Motor neuron (in vitro differentiated cells): ENCODE measurements around the gene BRPF3. TPM values are rescaled to one million over a fixed set of nuclear protein-coding genes. Genes with fewer than 3 reads are reported as not detected.

Source experiments
- ATAC-seq, 8 experiments: fragments of 200-7000 bp; cut with Tn5 transposase; replicated peaks in 6 of 8; 2 replicates each; pipeline ENCODE4 v1.8.0; 2021; ENCODE audit warnings: mild to moderate bottlenecking in 8 of 8, moderate library complexity in 8 of 8
- H3K27ac ChIP-seq, 2 donors: fragments of 250-450 bp; sonication (Bioruptor Pico); 2 replicates each; pipeline ENCODE4 v1.9.0; 2021; ENCODE audit warnings: antibody characterized with exemption in 2 of 2, mild to moderate bottlenecking in 2 of 2, moderate library complexity in 1 of 2
- H3K4me1 ChIP-seq, 2 donors: fragments of 250-450 bp; sonication (Bioruptor Pico); replicated peaks in 1 of 2; 2 replicates each; pipeline ENCODE4 v1.6.1; 2021; ENCODE audit warnings: antibody characterized with exemption in 2 of 2, mild to moderate bottlenecking in 2 of 2, moderate library complexity in 1 of 2
- H3K4me3 ChIP-seq, 5 donors: fragments of 250-450 bp; sonication (Bioruptor Pico); 2 replicates each; pipeline ENCODE4 v1.9.0; 2021; ENCODE audit warnings: antibody characterized with exemption in 5 of 5, mild to moderate bottlenecking in 5 of 5, moderate library complexity in 4 of 5
- WGBS, 10 experiments: fragments of 450-650 bp; shearing (Covaris generic); methylation state at CpG; one replicate each; pipeline ENCODE4 v1.0.0; 2022; 5-methylcytosine and 5-hydroxymethylcytosine counted together
- in situ Hi-C, 9 experiments: fragments of 400-800 bp; cut with MboI; loops; one replicate each; pipeline ENCODE4 v1.15.0; 2021; ENCODE audit warnings: low sequenced_read_pairs in 9 of 9, low pct_unique_long_range_greater_than_20kb in 2 of 9; ENCODE audit not compliant: unreplicated experiment in 9 of 9
- total RNA-seq, 8 experiments: library from RNA; unstranded; fragments of 300-600 nt; gene quantifications; 2 replicates each; pipeline versions ENCODE4 v1.2.3 to v1.2.4, GENCODE V29; 2022

Gene BRPF3
- total RNA-seq: 10 to 100 TPM in 7 of 8 experiments, 1 to 10 TPM in 1; 8.9 to 32.4 (median 15.9) TPM

DNA sequence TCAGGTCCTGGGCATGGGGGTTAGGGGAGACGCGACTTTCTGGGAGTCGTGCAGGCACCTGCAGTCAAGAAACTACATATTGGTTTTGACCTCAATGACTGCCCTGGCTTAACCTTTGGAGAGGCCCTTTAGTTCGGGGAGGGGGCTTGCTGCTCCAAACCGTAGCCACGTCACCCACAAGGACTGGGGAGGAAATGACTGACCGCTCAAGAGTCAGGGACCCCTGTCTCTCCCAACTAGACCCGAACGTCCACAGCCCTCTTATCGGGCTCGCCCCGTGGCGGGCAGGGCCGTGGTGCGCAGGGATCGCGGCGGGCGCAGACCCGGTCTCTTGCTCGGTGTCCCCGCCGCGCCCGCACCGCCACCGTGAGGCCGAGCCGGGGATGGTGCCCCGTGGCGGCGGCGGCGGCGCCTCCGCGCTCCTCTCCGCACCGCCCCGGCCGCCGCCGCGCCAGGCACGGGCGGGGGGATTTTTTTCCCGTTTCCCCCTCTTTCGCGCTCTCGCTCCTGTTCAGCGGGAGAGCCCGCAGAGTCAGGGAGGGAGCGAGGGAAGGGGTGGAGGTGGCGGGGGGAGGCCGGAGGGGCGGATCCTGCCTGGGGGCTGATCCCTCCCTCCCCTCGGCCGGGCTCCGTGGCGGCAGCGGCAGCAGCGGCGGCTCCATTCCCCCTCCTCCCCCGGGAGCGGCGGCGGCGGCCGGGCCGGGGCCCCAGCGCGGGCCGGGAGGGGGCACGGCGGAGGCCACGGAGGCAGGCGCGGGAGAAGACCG, at the start of gene BRPF3:
BRPF3 (plus strand) TSS at position 632 of the 767 bp plus-strand sequence. CDS start 3,579 bp downstream, outside the sequence.
- WGBS, 10 experiments: 0% methylated on average over 1 to 3 of the region's 79 CpGs; no CpG with 5 or more reads in 5 of the 10 experiments
- Histone ChIP-seq H3K4me1 (peaks cover 8 to 10% of the 10 kb centered on the region in 2 donors), H3K4me3 (peak within 1 kb of the TSS; percentile 77 to 88 (median 84)), H3K27ac (peak within 1 kb of the TSS; percentile 98 to 99)
- ATAC-seq: peak; percentile 67 to 80 (median 74)
- in situ Hi-C loops: no loop called here

DNA sequence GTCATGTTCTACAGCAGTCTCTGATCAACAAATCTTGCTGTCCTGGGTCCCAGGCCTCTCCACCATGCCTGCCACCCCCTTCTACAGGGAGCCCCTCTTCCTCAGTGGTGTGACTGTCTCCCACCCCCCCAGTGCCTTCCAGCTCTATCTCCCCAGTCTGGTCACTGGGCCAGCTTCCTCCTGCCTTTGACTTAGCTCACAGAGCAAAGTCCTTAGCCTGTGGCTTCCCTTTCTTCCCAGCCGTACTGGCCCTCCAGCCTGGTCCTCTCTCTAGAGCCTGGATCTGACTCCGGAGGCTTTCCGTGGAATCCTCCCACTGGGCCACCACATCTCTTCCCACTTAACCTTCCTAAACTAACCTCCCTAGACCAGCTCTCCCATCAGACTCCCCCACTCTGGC, 49.2 kb upstream of the BRPF3 start:
- ATAC-seq: no peak
- Histone ChIP-seq H3K4me1 (no peaks in the 10 kb centered on the region), H3K4me3 (no peak overlapping the region), H3K27ac (no peak overlapping the region)
- in situ Hi-C loops: loop anchor here in 3 of 9 experiments (25.0 kb wide), 1 partner anchor 215 kb away; no protein-coding TSS in a partner anchor
- 80 to 100% (median 100%) methylated on average over 1 to 2 of the region's 3 CpGs; no CpG with 5 or more reads in 7 of the 10 experiments for WGBS, 10 experiments

GRCh38 chr6:36149476-36149875, 47.1 kb upstream of the BRPF3 start:
- ATAC-seq: peak in 2 of 8 experiments; percentile 67 to 78
- H3K4me3 ChIP-seq: no peak overlapping the region
- H3K4me1 ChIP-seq: no peaks in the 10 kb centered on the region
- no peak overlapping the region for H3K27ac ChIP-seq
- in situ Hi-C loops: loop anchor here in 3 of 9 experiments (25.0 kb wide), 1 partner anchor 213 kb away; no protein-coding TSS in a partner anchor

- H3K4me3 ChIP-seq: no peak overlapping the region
- WGBS, 10 experiments: 0 to 82% (median 63%) methylated on average over 1 to 3 of the region's 3 CpGs
- H3K27ac ChIP-seq: no peak overlapping the region
- ATAC-seq: peak in 1 of 8 experiments; percentile 76
- in situ Hi-C loops: no loop called here
- H3K4me1 ChIP-seq: no peaks in the 10 kb centered on the region
Measured at GRCh38 chr6:36150283-36150682, 46.3 kb upstream of the BRPF3 start.

DNA sequence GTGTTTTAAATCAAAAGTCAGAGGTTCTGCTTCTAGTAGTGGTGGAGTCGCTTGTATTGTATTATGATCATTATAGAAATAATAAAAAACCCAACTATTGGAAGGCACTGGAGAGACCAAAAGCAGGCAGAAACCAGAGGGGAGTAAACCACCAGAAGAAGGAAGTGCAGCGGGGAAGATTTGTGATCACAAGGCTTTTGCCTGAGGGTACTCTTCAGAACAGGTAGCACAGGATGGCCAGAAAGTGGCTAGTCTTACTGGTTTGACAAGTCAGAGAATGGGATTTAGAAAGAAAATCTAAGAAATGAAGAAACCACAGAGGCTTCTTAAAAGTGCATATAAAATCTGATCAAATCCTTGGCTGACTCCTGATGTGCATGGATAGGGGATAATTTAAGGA, 42.3 kb upstream of the BRPF3 start:
- ATAC-seq: no peak
- H3K4me3 ChIP-seq: no peak overlapping the region
- no peaks in the 10 kb centered on the region for H3K4me1 ChIP-seq
- in situ Hi-C loops: no loop called here
- H3K27ac ChIP-seq: no peak overlapping the region
- WGBS, 10 experiments: 50 to 100% (median 94%) methylated on average over 1 to 2 of the region's 2 CpGs; no CpG with 5 or more reads in 3 of the 10 experiments

DNA sequence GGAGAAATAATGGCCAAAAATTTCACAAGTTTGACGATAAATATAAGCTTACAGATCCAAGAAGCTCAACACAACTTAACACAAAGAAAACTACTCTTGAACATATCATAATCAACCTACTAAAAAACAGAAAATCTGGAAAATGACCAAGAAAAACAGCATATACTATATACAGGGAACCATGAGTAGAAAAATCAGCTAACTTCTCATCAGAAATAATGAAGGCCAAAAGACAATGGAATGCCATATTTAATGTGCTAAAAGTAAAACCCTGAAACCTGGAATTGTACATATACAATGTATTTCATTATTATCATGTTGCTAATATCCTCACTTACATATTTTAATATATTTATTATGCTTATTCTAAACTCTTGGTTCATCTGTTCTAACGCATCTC, 40.9 kb upstream of the BRPF3 start:
- in situ Hi-C loops: no loop called here
- no peak for ATAC-seq
- Histone ChIP-seq H3K27ac (no peak overlapping the region), H3K4me1 (no peaks in the 10 kb centered on the region), H3K4me3 (no peak overlapping the region)
- WGBS, 10 experiments: 55 to 100% (median 90%) methylated on average over 1 to 2 of the region's 2 CpGs; no CpG with 5 or more reads in 1 of the 10 experiments

DNA sequence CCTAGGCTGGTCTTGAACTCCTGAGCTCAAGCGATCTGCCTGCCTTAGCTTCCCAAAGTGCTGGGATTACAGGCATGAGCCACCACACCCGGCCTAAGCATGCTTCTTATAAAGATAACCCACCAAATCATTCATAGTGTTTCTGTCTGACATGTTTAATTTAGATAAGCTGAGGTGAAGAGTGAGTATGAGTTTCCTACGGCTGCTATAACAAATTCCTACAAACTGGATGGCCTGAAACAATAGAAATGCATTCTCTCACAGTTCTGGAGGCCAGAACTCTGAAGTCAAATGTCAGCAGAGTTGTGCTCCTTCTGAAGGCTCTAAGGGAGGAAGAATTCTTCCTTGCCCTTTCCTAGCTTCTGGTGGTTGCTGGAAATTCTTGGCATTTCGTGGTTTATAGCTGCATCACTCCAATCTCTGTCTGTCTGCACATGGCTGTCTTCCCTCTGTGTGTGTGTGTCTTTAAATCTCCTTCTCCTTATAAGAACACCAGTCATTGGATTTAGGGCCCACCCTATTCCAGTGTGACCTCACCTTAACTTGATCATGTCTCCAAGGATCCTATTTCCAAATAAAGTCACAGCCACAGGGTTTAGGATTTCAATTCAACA, 36.3 kb upstream of the BRPF3 start:
- in situ Hi-C loops: no loop called here
- Histone ChIP-seq H3K27ac (no peak overlapping the region), H3K4me1 (no peaks in the 10 kb centered on the region), H3K4me3 (no peak overlapping the region)
- 58 to 100% (median 90%) methylated on average over 1 to 4 of the region's 4 CpGs for WGBS, 10 experiments
- peak in 1 of 8 experiments; percentile 64 for ATAC-seq

DNA sequence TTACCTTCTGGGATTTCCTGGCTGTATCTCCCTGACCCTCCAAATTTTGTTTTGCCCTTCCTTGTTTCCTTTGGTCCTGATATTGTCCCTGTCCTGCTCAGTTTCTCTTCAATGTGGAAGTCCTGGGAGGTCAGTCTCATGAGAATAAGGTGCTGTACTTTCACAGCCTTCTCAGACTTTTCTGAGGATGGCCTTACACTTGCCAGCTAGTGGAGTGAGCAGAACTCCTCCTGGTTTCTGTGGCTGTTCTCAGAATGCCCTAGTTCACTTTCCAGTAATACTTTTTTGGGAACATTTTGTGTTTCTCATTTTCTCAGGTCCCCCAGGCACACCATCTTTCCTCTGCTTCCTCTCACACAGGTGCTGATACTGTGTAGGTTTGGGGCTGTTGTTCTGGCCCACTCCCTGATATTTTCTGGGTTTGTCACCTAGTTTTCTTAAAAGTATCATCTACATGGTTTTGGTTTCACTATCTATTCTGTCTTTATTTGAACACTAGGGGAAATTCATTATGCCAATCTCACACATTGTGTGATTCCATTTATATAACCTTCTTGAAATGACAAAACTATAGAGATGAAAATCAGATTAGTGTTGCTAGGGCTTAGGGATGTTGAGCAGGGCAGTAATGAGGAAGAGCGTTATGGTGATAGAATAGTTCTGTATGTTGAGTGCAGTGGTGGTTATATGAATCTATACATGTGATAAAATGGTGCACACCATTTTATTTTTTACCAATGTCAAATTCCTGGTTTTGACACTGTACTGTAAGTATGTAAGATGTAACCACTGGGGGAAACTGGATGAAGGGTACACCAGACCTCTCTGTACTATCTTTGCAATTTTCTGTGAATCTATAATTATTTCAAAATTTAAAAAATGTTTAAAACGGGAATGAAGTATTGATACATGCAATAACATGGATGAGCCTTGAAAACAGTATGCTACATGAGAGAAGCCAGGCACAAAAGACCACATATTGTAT, 27.2 kb upstream of the BRPF3 start:
- Histone ChIP-seq H3K27ac (no peak overlapping the region), H3K4me3 (no peak overlapping the region), H3K4me1 (no peaks in the 10 kb centered on the region)
- WGBS, 10 experiments: 61 to 100% (median 92%) methylated on average over 1 to 2 of the region's 2 CpGs
- in situ Hi-C loops: no loop called here
- no peak for ATAC-seq

- 86 to 100% (median 100%) methylated on average over 2 of the region's 2 CpGs for WGBS, 10 experiments
- no peak overlapping the region for H3K27ac ChIP-seq
- H3K4me3 ChIP-seq: no peak overlapping the region
- no peaks in the 10 kb centered on the region for H3K4me1 ChIP-seq
- ATAC-seq: no peak
- in situ Hi-C loops: no loop called here
Measured at GRCh38 chr6:36170704-36171103, 25.8 kb upstream of the BRPF3 start.

DNA sequence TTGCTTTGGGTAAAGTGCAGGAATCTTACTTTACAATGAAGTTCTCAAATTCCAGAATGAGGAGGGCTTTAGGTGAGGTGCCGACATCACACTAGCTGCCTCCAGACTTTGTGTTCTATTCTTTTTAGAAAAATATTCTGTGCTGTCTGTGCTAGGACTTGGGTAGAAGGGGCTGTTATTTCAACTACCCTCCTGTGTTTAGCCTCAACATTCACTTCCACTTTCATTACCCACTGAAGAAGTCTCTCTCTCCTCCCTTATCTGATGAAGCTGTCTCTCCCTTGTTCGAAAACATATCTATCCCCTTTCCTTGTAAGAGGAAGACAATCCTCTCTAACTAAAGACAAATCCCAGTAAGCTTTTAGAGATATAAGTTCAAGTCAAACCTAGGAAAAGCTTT, 25.0 kb upstream of the BRPF3 start:
- WGBS, 10 experiments: 55 to 100% (median 83%) methylated on average over 1 to 2 of the region's 2 CpGs; no CpG with 5 or more reads in 2 of the 10 experiments
- ATAC-seq: no peak
- H3K27ac ChIP-seq: no peak overlapping the region
- in situ Hi-C loops: no loop called here
- no peaks in the 10 kb centered on the region for H3K4me1 ChIP-seq
- no peak overlapping the region for H3K4me3 ChIP-seq

GRCh38 chr6:36177166-36177565, 19.4 kb upstream of the BRPF3 start:
- in situ Hi-C loops: no loop called here
- Histone ChIP-seq H3K4me3 (no peak overlapping the region), H3K4me1 (no peaks in the 10 kb centered on the region), H3K27ac (no peak overlapping the region)
- ATAC-seq: no peak

DNA sequence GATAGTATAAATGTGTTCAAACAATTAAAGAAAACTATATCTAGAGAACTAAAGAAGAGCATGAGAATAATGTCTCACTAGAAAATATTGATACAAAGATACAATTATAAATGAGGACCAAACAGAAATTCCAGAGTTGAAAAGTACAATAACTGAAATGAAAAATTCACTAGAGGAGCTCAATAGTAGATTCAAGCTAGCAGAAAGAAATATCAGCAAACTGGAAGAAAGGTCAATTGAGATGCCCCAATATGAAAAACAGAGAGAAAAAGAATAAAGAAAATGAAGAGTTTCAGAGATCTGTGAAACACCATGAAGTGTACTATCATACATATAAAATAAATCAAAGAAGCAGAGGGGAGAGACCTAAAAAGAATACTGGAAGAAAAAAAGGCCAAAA, 18.0 kb upstream of the BRPF3 start:
- Histone ChIP-seq H3K27ac (no peak overlapping the region), H3K4me1 (no peaks in the 10 kb centered on the region), H3K4me3 (no peak overlapping the region)
- no peak for ATAC-seq
- in situ Hi-C loops: no loop called here

GRCh38 chr6:36180126-36180525, 16.4 kb upstream of the BRPF3 start:
- 80 to 100% (median 94%) methylated on average over 1 of the region's 1 CpG; no CpG with 5 or more reads in 4 of the 10 experiments for WGBS, 10 experiments
- in situ Hi-C loops: loop anchor here in 1 of 9 experiments (10.0 kb wide), 1 partner anchor 45 kb away; the partner anchor contains the start of gene MAPK13

More at GRCh38 chr6:36180126-36180525, 16.4 kb upstream of the BRPF3 start:
- Histone ChIP-seq H3K4me3 (no peak overlapping the region), H3K27ac (no peak overlapping the region), H3K4me1 (no peaks in the 10 kb centered on the region)
- no peak for ATAC-seq
